WTC11 (cell line): ENCODE data around the gene PBX3. TPM values are rescaled to one million over a fixed set of nuclear protein-coding genes. Genes with fewer than 3 reads are reported as not detected.

Experiments
- ATAC-seq: fragments of 200-7000 bp; cut with Tn5 transposase; 2 replicates; pipeline ENCODE4 v1.10.0; 2021; ENCODE audit warnings: mild to moderate bottlenecking, moderate library complexity
- CTCF ChIA-PET: fragments of 300-600 bp; sonication (Branson Sonifier 250); formaldehyde crosslinking; loops from one replicate; lab custom pipeline; 2021; ENCODE audit warnings: antibody characterized with exemption; lab: Charles Lee
- POLR2A ChIA-PET: fragments of 350-600 bp; sonication (Branson Sonifier 250); formaldehyde crosslinking; loops from one replicate; lab custom pipeline; 2021; ENCODE audit warnings: antibody characterized with exemption; lab: Charles Lee
- DNase-seq: peaks from one replicate; pipeline ENCODE4 v3.0.0; 2021; ENCODE audit warnings: low spot score
- H3K27ac Mint-ChIP-seq: 2 replicates; pipeline ENCODE4 v1.8.0; 2021; ENCODE audit warnings: mixed read lengths
- H3K27me3 Mint-ChIP-seq: 2 replicates; pipeline ENCODE4 v1.8.0; 2021; ENCODE audit warnings: low read depth, mild to moderate bottlenecking, moderate library complexity, mixed read lengths
- H3K36me3 Mint-ChIP-seq: 2 replicates; pipeline ENCODE4 v1.8.0; 2021; ENCODE audit warnings: mixed read lengths
- H3K4me1 Mint-ChIP-seq: 2 replicates; pipeline ENCODE4 v1.8.0; 2022; ENCODE audit warnings: mixed read lengths
- H3K4me3 Mint-ChIP-seq: 2 replicates; pipeline ENCODE4 v1.8.0; 2021; ENCODE audit warnings: mild to moderate bottlenecking, moderate library complexity, mixed read lengths
- H3K9me3 Mint-ChIP-seq: 2 replicates; pipeline ENCODE4 v1.8.0; 2021; ENCODE audit warnings: mixed read lengths
- CREB1 ChIP-seq: sonication (generic); formaldehyde crosslinking; IDR thresholded peaks from 2 replicates; pipeline ENCODE4 v1.8.0; 2023; ENCODE audit warnings: mild to moderate bottlenecking, missing genetic modification reagents
- ELF4 ChIP-seq: sonication (generic); formaldehyde crosslinking; IDR thresholded peaks from 2 replicates; pipeline ENCODE4 v1.8.1; 2022; ENCODE audit warnings: low read depth, mild to moderate bottlenecking, moderate library complexity, missing genetic modification reagents
- EMX1 ChIP-seq: fragments of 250-450 bp; sonication (Bioruptor Pico); IDR thresholded peaks from 2 replicates; pipeline ENCODE4 v1.8.0; 2021; ENCODE audit warnings: mild to moderate bottlenecking
- FOXK1 ChIP-seq: sonication (generic); formaldehyde crosslinking; IDR thresholded peaks from 2 replicates; pipeline ENCODE4 v1.8.0; 2022; ENCODE audit warnings: mild to moderate bottlenecking, moderate library complexity, missing genetic modification reagents
- TCF7 ChIP-seq: sonication (generic); formaldehyde crosslinking; IDR thresholded peaks from 2 replicates; pipeline ENCODE4 v1.8.0; 2022; ENCODE audit warnings: mild to moderate bottlenecking, low read depth, missing genetic modification reagents, moderate library complexity
- ZBTB21 ChIP-seq: sonication (generic); formaldehyde crosslinking; IDR thresholded peaks from 2 replicates; pipeline ENCODE4 v1.8.1; 2023; ENCODE audit warnings: mild to moderate bottlenecking, missing genetic modification reagents, borderline replicate concordance
- ZNF317 ChIP-seq: sonication (generic); formaldehyde crosslinking; IDR thresholded peaks from 2 replicates; pipeline ENCODE4 v1.8.1; 2023; ENCODE audit warnings: low read depth, mild to moderate bottlenecking, moderate library complexity, missing genetic modification reagents, borderline replicate concordance
- total RNA-seq: library from RNA; stranded (reverse); gene quantifications from 3 replicates; pipeline ENCODE4 v1.2.3, GENCODE V29; 2021
- TF ChIP-seq, protein P1 (sequence below): sonication (generic); formaldehyde crosslinking; IDR thresholded peaks from 2 replicates; pipeline ENCODE4 v1.8.0; 2022; ENCODE audit warnings: mild to moderate bottlenecking, missing genetic modification reagents
- TF ChIP-seq, protein P2 (sequence below): fragments of 250-450 bp; sonication (Bioruptor Pico); IDR thresholded peaks from 2 replicates; pipeline ENCODE4 v1.9.0; 2021; ENCODE audit warnings: mild to moderate bottlenecking
- TF ChIP-seq, protein P3 (sequence below): sonication (generic); formaldehyde crosslinking; IDR thresholded peaks from 2 replicates; pipeline ENCODE4 v1.8.1; 2022; ENCODE audit warnings: missing genetic modification reagents, borderline replicate concordance
- TF ChIP-seq, protein P4 (sequence below): sonication (generic); formaldehyde crosslinking; IDR thresholded peaks from 2 replicates; pipeline ENCODE4 v1.8.1; 2022; ENCODE audit warnings: mild to moderate bottlenecking, moderate library complexity, missing genetic modification reagents
- TF ChIP-seq, protein P5 (sequence below): sonication (generic); formaldehyde crosslinking; IDR thresholded peaks from 2 replicates; pipeline ENCODE4 v1.8.1; 2022; ENCODE audit warnings: low read depth, mild to moderate bottlenecking, moderate library complexity, missing genetic modification reagents, borderline replicate concordance
- TF ChIP-seq, protein P6 (sequence below): sonication (generic); formaldehyde crosslinking; IDR thresholded peaks from 2 replicates; pipeline ENCODE4 v1.8.0; 2023; ENCODE audit warnings: missing genetic modification reagents

PBX3 gene
- total RNA-seq, 1 experiment from 2014 or later: 48.5 TPM

DNA sequence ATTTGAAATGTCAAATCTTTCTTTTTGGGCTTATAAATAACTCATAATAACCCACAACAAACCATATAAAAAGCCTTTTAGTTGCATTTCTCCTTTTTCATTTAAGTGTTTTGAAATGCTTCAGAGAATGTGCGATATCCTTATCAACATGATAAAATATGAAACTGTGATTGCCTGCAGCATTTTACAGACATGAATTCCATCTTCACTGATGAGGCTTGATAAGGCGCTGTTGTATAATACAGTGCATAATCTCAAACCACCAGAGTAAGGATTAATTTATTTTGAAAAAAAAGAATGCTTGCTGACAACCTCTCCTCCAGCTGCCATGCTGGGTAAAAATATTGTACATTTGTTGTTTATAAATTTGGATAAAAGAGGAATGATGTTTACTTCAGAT is 216.8 kb downstream of the PBX3 start:
- CTCF ChIA-PET: no interaction called here
- peaks cover 49% of the 10 kb centered on the region for H3K36me3 Mint-ChIP-seq
- TF ChIP-seq, protein P1, sequence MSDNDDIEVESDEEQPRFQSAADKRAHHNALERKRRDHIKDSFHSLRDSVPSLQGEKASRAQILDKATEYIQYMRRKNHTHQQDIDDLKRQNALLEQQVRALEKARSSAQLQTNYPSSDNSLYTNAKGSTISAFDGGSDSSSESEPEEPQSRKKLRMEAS (CRISPR knock-in tag): no peak
- TF ChIP-seq, protein P2, sequence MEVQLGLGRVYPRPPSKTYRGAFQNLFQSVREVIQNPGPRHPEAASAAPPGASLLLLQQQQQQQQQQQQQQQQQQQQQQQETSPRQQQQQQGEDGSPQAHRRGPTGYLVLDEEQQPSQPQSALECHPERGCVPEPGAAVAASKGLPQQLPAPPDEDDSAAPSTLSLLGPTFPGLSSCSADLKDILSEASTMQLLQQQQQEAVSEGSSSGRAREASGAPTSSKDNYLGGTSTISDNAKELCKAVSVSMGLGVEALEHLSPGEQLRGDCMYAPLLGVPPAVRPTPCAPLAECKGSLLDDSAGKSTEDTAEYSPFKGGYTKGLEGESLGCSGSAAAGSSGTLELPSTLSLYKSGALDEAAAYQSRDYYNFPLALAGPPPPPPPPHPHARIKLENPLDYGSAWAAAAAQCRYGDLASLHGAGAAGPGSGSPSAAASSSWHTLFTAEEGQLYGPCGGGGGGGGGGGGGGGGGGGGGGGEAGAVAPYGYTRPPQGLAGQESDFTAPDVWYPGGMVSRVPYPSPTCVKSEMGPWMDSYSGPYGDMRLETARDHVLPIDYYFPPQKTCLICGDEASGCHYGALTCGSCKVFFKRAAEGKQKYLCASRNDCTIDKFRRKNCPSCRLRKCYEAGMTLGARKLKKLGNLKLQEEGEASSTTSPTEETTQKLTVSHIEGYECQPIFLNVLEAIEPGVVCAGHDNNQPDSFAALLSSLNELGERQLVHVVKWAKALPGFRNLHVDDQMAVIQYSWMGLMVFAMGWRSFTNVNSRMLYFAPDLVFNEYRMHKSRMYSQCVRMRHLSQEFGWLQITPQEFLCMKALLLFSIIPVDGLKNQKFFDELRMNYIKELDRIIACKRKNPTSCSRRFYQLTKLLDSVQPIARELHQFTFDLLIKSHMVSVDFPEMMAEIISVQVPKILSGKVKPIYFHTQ (CRISPR knock-in tag): no peak
- TF ChIP-seq CREB1 (no peak), ZBTB21 (no peak)
- TF ChIP-seq, protein P3, sequence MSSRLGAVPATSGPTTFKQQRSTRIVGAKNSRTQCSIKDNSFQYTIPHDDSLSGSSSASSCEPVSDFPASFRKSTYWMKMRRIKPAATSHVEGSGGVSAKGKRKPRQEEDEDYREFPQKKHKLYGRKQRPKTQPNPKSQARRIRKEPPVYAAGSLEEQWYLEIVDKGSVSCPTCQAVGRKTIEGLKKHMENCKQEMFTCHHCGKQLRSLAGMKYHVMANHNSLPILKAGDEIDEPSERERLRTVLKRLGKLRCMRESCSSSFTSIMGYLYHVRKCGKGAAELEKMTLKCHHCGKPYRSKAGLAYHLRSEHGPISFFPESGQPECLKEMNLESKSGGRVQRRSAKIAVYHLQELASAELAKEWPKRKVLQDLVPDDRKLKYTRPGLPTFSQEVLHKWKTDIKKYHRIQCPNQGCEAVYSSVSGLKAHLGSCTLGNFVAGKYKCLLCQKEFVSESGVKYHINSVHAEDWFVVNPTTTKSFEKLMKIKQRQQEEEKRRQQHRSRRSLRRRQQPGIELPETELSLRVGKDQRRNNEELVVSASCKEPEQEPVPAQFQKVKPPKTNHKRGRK: no peak
- H3K27ac Mint-ChIP-seq: no peak overlapping the region
- H3K27me3 Mint-ChIP-seq: no peaks in the 10 kb centered on the region
- ATAC-seq: no peak
- POLR2A ChIA-PET: no interaction called here
- H3K4me3 Mint-ChIP-seq: no peak overlapping the region
- no peak for DNase-seq
- H3K9me3 Mint-ChIP-seq: no peaks in the 10 kb centered on the region
- H3K4me1 Mint-ChIP-seq: peaks cover 15% of the 10 kb centered on the region

DNA sequence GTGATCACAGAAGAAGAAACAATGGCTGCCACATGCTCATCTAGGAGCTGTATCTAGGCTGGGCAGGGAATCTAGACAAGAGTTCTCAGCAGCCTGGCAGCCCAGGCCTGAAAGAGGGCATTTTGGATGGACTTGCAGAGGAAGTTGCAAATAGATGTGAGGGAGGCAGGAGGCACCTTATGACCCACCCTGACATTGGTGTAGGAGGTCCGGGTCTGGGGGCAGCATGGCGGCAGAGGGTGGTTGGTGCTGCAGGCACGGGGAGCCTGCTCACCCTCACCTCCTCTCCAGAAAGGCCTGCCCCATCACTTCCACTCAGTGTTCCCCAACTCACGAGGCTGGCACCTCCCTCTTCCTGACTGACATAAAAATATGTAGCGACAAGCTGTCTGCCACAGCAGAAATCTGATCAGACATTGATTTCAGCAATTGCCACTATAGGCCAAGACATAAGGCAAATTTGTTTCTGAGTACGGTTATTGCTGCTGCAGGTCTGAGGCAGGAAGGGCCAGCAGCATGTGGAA is 217.6 kb downstream of the PBX3 start:
- ChIA-PET POLR2A (no interaction called here), CTCF (no interaction called here)
- ATAC-seq (no peak), DNase-seq (no peak)
- Mint-ChIP-seq H3K27me3 (no peaks in the 10 kb centered on the region), H3K4me3 (no peak overlapping the region), H3K9me3 (no peaks in the 10 kb centered on the region), H3K27ac (peak overlapping the region; percentile 65), H3K36me3 (peaks cover 49% of the 10 kb centered on the region), H3K4me1 (peaks cover 15% of the 10 kb centered on the region)
- TF ChIP-seq, protein P4, sequence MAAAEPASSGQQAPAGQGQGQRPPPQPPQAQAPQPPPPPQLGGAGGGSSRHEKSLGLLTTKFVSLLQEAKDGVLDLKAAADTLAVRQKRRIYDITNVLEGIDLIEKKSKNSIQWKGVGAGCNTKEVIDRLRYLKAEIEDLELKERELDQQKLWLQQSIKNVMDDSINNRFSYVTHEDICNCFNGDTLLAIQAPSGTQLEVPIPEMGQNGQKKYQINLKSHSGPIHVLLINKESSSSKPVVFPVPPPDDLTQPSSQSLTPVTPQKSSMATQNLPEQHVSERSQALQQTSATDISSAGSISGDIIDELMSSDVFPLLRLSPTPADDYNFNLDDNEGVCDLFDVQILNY (CRISPR knock-in tag): no peak
- TF ChIP-seq, protein P5, sequence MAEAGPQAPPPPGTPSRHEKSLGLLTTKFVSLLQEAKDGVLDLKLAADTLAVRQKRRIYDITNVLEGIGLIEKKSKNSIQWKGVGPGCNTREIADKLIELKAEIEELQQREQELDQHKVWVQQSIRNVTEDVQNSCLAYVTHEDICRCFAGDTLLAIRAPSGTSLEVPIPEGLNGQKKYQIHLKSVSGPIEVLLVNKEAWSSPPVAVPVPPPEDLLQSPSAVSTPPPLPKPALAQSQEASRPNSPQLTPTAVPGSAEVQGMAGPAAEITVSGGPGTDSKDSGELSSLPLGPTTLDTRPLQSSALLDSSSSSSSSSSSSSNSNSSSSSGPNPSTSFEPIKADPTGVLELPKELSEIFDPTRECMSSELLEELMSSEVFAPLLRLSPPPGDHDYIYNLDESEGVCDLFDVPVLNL (CRISPR knock-in tag): no peak
- TF ChIP-seq ZNF317: no peak
- TF ChIP-seq, protein P6, sequence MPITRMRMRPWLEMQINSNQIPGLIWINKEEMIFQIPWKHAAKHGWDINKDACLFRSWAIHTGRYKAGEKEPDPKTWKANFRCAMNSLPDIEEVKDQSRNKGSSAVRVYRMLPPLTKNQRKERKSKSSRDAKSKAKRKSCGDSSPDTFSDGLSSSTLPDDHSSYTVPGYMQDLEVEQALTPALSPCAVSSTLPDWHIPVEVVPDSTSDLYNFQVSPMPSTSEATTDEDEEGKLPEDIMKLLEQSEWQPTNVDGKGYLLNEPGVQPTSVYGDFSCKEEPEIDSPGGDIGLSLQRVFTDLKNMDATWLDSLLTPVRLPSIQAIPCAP (CRISPR knock-in tag): no peak
- TF ChIP-seq, protein P2 (CRISPR knock-in tag): no peak

DNA sequence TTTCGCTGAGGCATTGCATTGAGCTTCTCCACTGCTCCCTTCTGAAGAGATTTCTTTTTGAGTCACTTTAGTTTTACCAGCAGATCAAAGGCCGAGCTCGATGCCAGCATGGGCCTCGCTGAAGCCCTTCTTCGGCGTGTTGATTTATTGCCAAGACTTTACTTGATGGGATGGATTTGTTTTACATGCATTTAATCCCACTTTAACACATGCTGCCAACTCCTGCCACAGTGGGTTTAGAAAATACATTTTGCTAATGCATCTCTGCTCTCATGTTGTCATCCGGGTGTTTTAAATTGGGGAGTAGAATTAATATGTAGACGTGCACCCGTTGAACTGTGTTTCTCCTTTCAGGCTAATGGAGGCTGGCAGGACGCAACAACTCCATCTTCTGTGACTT is 218.3 kb downstream of the PBX3 start:
- peaks cover 48% of the 10 kb centered on the region for H3K36me3 Mint-ChIP-seq
- peak overlapping the region; percentile 17; the same call in 1 of the 2 replicates for H3K27ac Mint-ChIP-seq
- H3K9me3 Mint-ChIP-seq: no peaks in the 10 kb centered on the region
- no peak for TF ChIP-seq TCF7 (CRISPR knock-in tag)
- no peak for TF ChIP-seq EMX1 (CRISPR knock-in tag)
- no peak for TF ChIP-seq ELF4 (CRISPR knock-in tag)
- no peak for TF ChIP-seq FOXK1
- H3K4me3 Mint-ChIP-seq: no peak overlapping the region
- no peak for DNase-seq
- peaks cover 11% of the 10 kb centered on the region for H3K4me1 Mint-ChIP-seq
- POLR2A ChIA-PET: no interaction called here
- CTCF ChIA-PET: no interaction called here
- no peak for ATAC-seq
- no peaks in the 10 kb centered on the region for H3K27me3 Mint-ChIP-seq
